OCI-LY7 (cell line): ENCODE measurements around the gene EHBP1. TPM values are rescaled to one million over a fixed set of nuclear protein-coding genes. Genes with fewer than 3 reads are reported as not detected.

Experiments used
- BruUV-seq: library from RNA; stranded (reverse); fragments of 400-500 nt; replicated peaks from 2 replicates; lab custom pipeline; 2021; lab: Mats Ljungman, UMichigan
- CTCF ChIA-PET: fragments of 300-600 bp; sonication (Branson Sonifier 250); formaldehyde crosslinking; loops from one replicate; lab custom pipeline; 2022; ENCODE audit warnings: antibody characterized with exemption; ENCODE audit not compliant: unreplicated experiment; lab: Charles Lee
- POLR2A ChIA-PET: fragments of 300-600 bp; sonication (Branson Sonifier 250); formaldehyde crosslinking; loops from one replicate; lab custom pipeline; 2022; ENCODE audit warnings: antibody characterized with exemption; lab: Charles Lee
- DNase-seq: peaks from one replicate; pipeline ENCODE4 v3.0.0-alpha.2; 2015; ENCODE audit warnings: low spot score
- H2AFZ ChIP-seq: fragments of 200-600 bp; sonication (generic), shearing (Covaris generic); 2 replicates; pipeline ENCODE4 v1.6.1; 2014; ENCODE audit warnings: mild to moderate bottlenecking, antibody characterized with exemption, low read length, moderate library complexity
- H3K27ac ChIP-seq: fragments of 200-600 bp; sonication (generic); 2 replicates; pipeline ENCODE4 v1.5.1; 2014; ENCODE audit warnings: mixed run types, low read depth, mild to moderate bottlenecking, moderate library complexity, low read length, inconsistent platforms; ENCODE audit not compliant: poor library complexity, severe bottlenecking
- H3K36me3 ChIP-seq: fragments of 200-600 bp; sonication (generic); 2 replicates; pipeline ENCODE4 v1.6.1; 2014; ENCODE audit warnings: mild to moderate bottlenecking, antibody characterized with exemption, low read length, moderate library complexity, mixed read lengths; ENCODE audit not compliant: insufficient read depth
- H3K4me1 ChIP-seq: fragments of 200-600 bp; sonication (generic); 2 replicates; pipeline ENCODE4 v1.5.1; 2014; ENCODE audit warnings: mild to moderate bottlenecking, low read length; ENCODE audit not compliant: insufficient read depth, poor library complexity, severe bottlenecking
- H3K4me2 ChIP-seq: fragments of 200-600 bp; sonication (generic); 2 replicates; pipeline ENCODE4 v1.6.1; 2014; ENCODE audit warnings: mild to moderate bottlenecking, low read length
- H3K4me3 ChIP-seq: fragments of 200-600 bp; sonication (generic); 2 replicates; pipeline ENCODE4 v1.5.1; 2014; ENCODE audit warnings: mild to moderate bottlenecking, low read depth, low read length; ENCODE audit not compliant: poor library complexity, severe bottlenecking
- H3K79me2 ChIP-seq: fragments of 200-600 bp; sonication (generic); 2 replicates; pipeline ENCODE4 v1.6.1; 2016; ENCODE audit warnings: low read depth, mild to moderate bottlenecking, low read length, moderate library complexity, mixed read lengths; ENCODE audit not compliant: insufficient read depth
- H3K9me2 ChIP-seq: fragments of 200-600 bp; sonication (generic); 2 replicates; pipeline ENCODE4 v1.6.1; 2016; ENCODE audit warnings: mild to moderate bottlenecking, low read length, mixed read lengths; ENCODE audit not compliant: insufficient read depth
- H3K9me3 ChIP-seq: fragments of 200-600 bp; sonication (generic); 2 replicates; pipeline ENCODE4 v1.6.1; 2014; ENCODE audit warnings: mild to moderate bottlenecking, mixed run types, low read length, mixed read lengths
- H4K20me1 ChIP-seq: fragments of 200-600 bp; sonication (generic); 2 replicates; pipeline ENCODE4 v1.6.1; 2014; ENCODE audit warnings: mild to moderate bottlenecking, antibody characterized with exemption, low read length, moderate library complexity, mixed read lengths; ENCODE audit not compliant: insufficient read depth
- EZH2phosphoT487 ChIP-seq: fragments of 200-600 bp; sonication (generic); IDR thresholded peaks from 2 replicates; pipeline ENCODE4 v1.6.1; 2018; ENCODE audit warnings: low read depth, borderline replicate concordance, mild to moderate bottlenecking, mixed run types, antibody characterized with exemption, low read length, moderate library complexity, mixed read lengths
- intact Hi-C: fragments of 100-400 bp; cut with micrococcal nuclease; formaldehyde crosslinking; loops from one replicate; pipeline ENCODE4 v1.10.0; 2022; ENCODE audit not compliant: unreplicated experiment
- total RNA-seq, 2 experiments: library from RNA; depleted of rRNA in 1 of 2; stranded (reverse); fragments of >200 nt in 1 of 2; shearing (Covaris generic) in 1 of 2; gene quantifications; 2 replicates each; pipeline ENCODE4 v1.2.3, GENCODE V29; 2014 to 2022
- TF ChIP-seq, protein P1 (sequence below): fragments of 200-600 bp; sonication (generic); conservative IDR thresholded peaks from 2 replicates; pipeline ENCODE4 v1.5.1; 2014; ENCODE audit warnings: mild to moderate bottlenecking, antibody characterized with exemption, low read length, moderate library complexity, mixed read lengths

Gene EHBP1
- total RNA-seq, 2 experiments from 2014 or later = 26.8 to 34.1 TPM

DNA sequence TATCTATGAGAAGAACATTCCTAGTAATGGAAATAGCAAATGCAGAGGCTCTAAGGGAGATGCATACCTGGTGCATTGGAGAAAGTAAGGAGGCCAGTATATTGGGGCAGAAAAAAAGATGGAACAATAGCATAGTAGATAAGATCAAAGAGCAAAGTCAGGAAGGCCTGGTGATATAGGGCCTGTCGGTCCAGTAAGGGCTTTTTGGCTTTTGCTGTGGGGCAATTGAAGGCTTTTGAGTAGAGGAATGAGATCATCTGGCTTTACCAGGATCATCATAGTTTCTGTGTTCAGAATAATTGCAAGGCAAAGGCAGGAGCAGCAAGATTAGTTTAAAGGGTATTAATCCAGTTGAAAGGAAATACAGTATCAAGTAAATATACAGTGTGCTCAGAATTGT lies 111.8 kb downstream of the EHBP1 start:
- CTCF ChIA-PET = no interaction called here

DNA sequence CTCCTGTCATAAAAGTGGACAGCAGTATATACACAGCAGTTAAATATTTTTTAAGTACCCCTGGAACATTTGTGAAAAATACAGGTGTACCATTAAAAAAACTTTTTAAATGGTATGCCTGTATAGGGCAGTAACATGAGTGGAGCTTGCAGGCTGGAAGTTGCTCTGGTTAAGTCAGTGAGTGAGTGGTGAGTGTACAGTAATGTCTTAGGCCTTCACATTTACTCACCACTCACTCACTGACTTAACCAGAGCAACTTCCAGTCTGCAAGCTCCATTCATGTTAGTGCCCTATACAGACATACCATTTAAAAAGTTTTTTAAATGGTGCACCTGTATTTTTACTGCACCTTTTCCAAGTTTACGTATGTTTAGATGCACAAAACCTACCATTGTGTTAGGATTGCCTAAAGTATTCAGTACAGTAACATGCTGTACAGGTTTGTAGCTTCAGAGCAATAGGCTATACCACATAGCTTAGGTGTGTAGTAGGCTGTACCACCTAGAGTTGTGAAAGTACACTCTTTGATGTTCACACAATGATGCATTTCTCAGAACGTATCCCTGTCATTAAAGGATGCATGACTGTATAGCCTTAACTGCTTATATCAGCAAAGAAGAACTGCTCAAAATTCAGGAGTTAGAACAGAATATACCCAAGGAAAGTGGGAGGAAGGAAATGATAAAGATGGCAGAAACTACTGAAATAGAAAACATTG lies 112.6 kb downstream of the EHBP1 start:
- CTCF ChIA-PET = no interaction called here
- intact Hi-C loops = no loop called here
- TF ChIP-seq, protein P1, sequence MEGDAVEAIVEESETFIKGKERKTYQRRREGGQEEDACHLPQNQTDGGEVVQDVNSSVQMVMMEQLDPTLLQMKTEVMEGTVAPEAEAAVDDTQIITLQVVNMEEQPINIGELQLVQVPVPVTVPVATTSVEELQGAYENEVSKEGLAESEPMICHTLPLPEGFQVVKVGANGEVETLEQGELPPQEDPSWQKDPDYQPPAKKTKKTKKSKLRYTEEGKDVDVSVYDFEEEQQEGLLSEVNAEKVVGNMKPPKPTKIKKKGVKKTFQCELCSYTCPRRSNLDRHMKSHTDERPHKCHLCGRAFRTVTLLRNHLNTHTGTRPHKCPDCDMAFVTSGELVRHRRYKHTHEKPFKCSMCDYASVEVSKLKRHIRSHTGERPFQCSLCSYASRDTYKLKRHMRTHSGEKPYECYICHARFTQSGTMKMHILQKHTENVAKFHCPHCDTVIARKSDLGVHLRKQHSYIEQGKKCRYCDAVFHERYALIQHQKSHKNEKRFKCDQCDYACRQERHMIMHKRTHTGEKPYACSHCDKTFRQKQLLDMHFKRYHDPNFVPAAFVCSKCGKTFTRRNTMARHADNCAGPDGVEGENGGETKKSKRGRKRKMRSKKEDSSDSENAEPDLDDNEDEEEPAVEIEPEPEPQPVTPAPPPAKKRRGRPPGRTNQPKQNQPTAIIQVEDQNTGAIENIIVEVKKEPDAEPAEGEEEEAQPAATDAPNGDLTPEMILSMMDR = no peak
- no peak for TF ChIP-seq EZH2phosphoT487
- DNase-seq = no peak
- H4K20me1 ChIP-seq = no peaks in the 10 kb centered on the region
- H3K79me2 ChIP-seq = no peaks in the 10 kb centered on the region
- no peak overlapping the region for H3K4me2 ChIP-seq
- POLR2A ChIA-PET = interaction anchor here (0.5 kb wide), 1 partner anchor 103 kb away, joined by 3 read pairs; no protein-coding TSS in a partner anchor
- no peaks in the 10 kb centered on the region for H3K4me1 ChIP-seq
- H2AFZ ChIP-seq = no peak overlapping the region
- H3K9me3 ChIP-seq = no peaks in the 10 kb centered on the region
- no peak overlapping the region for H3K4me3 ChIP-seq
- BruUV-seq = no TSS peak
- no peak overlapping the region for H3K27ac ChIP-seq
- no peaks in the 10 kb centered on the region for H3K36me3 ChIP-seq
- no peaks in the 10 kb centered on the region for H3K9me2 ChIP-seq

More for the DNA sequence above, 111.8 kb downstream of the EHBP1 start:
- TF ChIP-seq, protein P1 = no peak
- no peak for TF ChIP-seq EZH2phosphoT487
- no peak overlapping the region for H2AFZ ChIP-seq
- intact Hi-C loops = no loop called here
- no peaks in the 10 kb centered on the region for H3K4me1 ChIP-seq
- H3K27ac ChIP-seq = no peak overlapping the region
- POLR2A ChIA-PET = no interaction called here
- DNase-seq = no peak
- no TSS peak for BruUV-seq
- no peaks in the 10 kb centered on the region for H3K9me2 ChIP-seq
- no peaks in the 10 kb centered on the region for H3K36me3 ChIP-seq
- H3K9me3 ChIP-seq = no peaks in the 10 kb centered on the region
- no peak overlapping the region for H3K4me3 ChIP-seq
- H4K20me1 ChIP-seq = no peaks in the 10 kb centered on the region
- no peak overlapping the region for H3K4me2 ChIP-seq
- H3K79me2 ChIP-seq = no peaks in the 10 kb centered on the region

DNA sequence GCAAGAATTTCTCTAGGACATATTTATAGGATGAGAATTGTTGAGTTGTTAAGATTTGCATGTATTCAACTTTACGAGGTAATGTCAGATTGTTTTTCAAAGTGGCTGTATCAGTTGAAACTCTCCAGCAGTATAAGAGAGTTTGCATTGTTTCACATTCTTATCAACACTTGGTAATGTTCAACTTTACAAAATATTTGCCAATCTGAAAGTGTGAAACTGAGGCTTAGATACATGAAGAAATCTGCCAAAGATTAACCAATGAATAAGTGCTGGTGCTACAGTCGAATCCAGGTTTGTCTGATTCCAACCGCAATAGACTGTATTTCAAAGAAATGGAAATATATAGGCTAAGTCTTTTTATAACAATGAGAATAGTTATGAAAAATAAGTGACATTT lies 117.0 kb downstream of the EHBP1 start:
- Histone ChIP-seq H2AFZ (no peak overlapping the region), H3K4me1 (no peaks in the 10 kb centered on the region), H3K4me3 (no peak overlapping the region), H3K4me2 (no peak overlapping the region), H3K9me2 (no peaks in the 10 kb centered on the region), H3K36me3 (peaks cover 15% of the 10 kb centered on the region), H3K27ac (no peak overlapping the region), H3K79me2 (no peaks in the 10 kb centered on the region), H3K9me3 (no peaks in the 10 kb centered on the region), H4K20me1 (no peaks in the 10 kb centered on the region)
- TF ChIP-seq, protein P1 = no peak
- no peak for TF ChIP-seq EZH2phosphoT487
- BruUV-seq = no TSS peak
- intact Hi-C loops = no loop called here
- ChIA-PET CTCF (no interaction called here), POLR2A (no interaction called here)
- DNase-seq = no peak
